ENCODE results near the gene NFKBIB.
"Not testable (repeated sequence)": the region's sequence is repeated elsewhere in the genome, so short reads cannot be mapped to it uniquely, and the experiment has no call there.

The NFKBIB gene, protein sequence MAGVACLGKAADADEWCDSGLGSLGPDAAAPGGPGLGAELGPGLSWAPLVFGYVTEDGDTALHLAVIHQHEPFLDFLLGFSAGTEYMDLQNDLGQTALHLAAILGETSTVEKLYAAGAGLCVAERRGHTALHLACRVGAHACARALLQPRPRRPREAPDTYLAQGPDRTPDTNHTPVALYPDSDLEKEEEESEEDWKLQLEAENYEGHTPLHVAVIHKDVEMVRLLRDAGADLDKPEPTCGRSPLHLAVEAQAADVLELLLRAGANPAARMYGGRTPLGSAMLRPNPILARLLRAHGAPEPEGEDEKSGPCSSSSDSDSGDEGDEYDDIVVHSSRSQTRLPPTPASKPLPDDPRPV

DNA sequence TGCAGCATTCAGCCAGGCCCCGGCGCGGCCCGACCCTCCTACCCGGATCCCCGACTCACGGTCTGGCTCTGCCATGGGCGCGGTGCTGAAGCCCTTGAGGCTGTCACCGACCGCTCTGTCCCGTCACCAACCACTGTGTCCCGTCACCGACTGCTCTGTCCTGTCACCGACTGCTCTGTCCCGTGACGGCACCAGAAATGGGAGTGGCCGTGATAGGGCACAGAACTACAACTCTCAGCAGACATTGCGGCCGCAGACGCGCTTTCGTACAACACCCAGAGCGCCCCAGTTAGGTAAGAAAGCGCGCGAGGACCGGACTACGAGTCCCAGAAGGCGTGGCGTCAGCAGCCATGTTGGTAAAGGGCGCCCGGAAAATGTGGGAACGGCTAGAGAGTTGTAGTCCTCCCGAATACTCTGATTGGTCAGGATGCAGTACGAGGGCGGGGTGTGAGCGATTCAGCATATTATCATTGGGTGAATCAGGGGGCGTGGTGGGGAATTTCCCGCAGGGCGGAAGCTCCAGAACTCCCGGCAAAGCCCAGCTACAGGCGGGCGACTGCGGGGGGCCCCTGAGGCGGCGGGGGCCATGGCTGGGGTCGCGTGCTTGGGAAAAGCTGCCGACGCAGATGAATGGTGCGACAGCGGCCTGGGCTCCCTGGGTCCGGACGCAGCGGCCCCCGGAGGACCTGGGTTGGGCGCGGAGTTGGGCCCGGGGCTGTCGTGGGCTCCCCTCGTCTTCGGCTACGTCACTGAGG is at the start of gene NFKBIB, which contains the start of gene SIRT2:
NFKBIB (plus strand) TSS at position 523 of the 755 bp plus-strand sequence; CDS start at position 587, 64 bp downstream.
SIRT2 (minus strand) TSS at position 172 of the 755 bp plus-strand sequence; CDS start at position 75, 97 bp downstream.
- peak; percentile 99 for DNase-seq (ENCODE audit: low read depth)
- H3K4me3 ChIP-seq (ENCODE audit: low read length) = peak within 1 kb of the TSS; percentile 89
- TF ChIP-seq, protein P1, sequence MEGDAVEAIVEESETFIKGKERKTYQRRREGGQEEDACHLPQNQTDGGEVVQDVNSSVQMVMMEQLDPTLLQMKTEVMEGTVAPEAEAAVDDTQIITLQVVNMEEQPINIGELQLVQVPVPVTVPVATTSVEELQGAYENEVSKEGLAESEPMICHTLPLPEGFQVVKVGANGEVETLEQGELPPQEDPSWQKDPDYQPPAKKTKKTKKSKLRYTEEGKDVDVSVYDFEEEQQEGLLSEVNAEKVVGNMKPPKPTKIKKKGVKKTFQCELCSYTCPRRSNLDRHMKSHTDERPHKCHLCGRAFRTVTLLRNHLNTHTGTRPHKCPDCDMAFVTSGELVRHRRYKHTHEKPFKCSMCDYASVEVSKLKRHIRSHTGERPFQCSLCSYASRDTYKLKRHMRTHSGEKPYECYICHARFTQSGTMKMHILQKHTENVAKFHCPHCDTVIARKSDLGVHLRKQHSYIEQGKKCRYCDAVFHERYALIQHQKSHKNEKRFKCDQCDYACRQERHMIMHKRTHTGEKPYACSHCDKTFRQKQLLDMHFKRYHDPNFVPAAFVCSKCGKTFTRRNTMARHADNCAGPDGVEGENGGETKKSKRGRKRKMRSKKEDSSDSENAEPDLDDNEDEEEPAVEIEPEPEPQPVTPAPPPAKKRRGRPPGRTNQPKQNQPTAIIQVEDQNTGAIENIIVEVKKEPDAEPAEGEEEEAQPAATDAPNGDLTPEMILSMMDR (conservative IDR thresholded peaks at IDR 0.05; ENCODE audit: low read depth, low read length) = no peak

DNA sequence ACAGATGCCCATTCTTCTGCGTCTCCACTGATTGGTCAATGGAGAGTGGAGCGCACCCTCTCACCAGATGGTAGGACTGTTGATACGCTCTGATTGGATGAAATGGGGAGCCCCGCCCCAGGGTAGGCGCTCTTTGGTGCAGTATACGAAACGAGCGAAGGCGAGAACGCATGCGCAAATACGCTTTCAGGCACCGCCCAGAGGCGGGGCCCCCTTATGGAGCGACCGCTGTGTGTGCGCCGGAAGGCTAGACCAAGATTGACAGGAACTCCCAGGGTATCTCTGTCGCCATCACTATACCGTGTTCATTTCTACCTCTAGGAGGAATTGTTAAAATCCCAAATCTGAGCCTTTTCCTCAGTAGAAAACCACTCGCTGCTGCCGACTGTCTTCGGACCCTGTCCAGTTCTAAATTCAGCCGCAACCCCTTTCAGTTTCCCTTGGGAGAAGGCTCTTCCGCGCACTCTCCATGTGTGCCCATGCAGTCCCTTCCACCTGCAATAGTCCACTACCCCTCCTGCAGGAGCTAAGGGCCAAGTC is 49.3 kb upstream of the NFKBIB start:
- DNase-seq (ENCODE audit: low read depth) = no peak
- TF ChIP-seq, protein P1 (conservative IDR thresholded peaks at IDR 0.05; ENCODE audit: low read depth, low read length) = no peak
- H3K4me3 ChIP-seq (ENCODE audit: low read length) = peak overlapping the region; percentile 65

DNA sequence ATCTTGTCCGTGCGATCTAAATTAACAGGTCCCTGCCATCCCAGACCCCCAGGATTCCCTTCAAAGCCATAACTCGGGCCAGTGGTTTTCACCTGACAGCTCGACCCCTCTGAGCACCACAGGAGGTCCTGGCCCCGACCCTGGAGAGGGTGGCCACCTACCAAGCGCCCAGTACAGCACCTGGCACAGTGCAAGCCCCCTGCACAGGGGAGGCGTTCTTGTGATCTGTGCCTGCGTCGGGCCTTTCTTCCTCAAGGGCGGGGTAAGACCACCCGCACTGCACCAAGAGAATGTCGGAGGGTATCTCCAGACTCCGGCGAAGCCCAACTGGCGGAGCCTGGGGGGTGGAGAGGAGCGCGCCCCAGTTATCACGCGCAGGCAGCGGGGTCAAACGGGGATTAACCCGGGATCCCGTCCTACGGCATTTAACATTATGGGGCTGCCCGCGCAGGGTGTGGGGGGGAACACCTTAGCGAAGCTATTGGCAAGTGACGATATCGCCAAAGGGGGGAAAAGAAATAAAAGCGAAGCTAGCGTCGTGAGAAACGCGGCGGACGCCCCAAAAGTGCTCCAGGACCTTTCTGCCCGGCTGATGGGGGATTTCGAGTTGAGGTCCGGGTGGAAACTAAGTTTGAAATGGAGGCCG is 48.7 kb upstream of the NFKBIB start:
- H3K4me3 ChIP-seq (ENCODE audit: low read length) = peak overlapping the region; percentile 65
- DNase-seq (ENCODE audit: low read depth) = no peak
- TF ChIP-seq, protein P1 (conservative IDR thresholded peaks at IDR 0.05; ENCODE audit: low read depth, low read length) = no peak

DNA sequence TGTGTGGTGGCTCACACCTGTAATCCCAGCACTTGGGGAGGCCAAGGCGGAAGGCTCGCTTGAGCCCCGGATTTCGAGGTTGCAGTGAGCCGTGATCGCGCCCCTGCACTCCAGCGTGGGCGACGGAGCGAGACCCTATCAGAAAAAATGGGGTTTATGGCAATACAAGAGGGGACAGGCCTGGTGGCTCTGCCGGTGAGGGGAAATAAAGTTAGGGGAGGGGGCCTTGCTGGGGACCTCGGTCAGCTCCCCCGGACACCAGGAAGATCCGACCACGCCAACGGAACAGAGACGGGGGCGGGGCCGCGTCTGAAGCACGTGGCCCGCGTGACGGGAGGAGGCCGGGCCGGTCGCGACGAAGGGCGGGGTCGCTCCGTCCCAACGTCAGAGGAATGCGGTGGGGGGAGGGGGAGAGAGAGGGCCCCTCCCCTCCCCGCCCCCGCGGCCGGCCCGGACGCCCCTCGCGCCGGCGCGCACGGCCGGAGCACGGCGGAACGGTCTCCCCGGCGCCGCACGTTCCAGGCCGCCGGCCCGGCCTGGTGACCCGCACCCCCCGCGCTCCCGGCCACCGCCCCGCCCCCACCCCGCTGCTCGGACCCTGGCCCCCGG is 48.0 kb upstream of the NFKBIB start:
- peak overlapping the region; percentile 73 for H3K4me3 ChIP-seq (ENCODE audit: low read length)
- TF ChIP-seq, protein P1 (conservative IDR thresholded peaks at IDR 0.05; ENCODE audit: low read depth, low read length) = no peak
- no peak for DNase-seq (ENCODE audit: low read depth)

DNA sequence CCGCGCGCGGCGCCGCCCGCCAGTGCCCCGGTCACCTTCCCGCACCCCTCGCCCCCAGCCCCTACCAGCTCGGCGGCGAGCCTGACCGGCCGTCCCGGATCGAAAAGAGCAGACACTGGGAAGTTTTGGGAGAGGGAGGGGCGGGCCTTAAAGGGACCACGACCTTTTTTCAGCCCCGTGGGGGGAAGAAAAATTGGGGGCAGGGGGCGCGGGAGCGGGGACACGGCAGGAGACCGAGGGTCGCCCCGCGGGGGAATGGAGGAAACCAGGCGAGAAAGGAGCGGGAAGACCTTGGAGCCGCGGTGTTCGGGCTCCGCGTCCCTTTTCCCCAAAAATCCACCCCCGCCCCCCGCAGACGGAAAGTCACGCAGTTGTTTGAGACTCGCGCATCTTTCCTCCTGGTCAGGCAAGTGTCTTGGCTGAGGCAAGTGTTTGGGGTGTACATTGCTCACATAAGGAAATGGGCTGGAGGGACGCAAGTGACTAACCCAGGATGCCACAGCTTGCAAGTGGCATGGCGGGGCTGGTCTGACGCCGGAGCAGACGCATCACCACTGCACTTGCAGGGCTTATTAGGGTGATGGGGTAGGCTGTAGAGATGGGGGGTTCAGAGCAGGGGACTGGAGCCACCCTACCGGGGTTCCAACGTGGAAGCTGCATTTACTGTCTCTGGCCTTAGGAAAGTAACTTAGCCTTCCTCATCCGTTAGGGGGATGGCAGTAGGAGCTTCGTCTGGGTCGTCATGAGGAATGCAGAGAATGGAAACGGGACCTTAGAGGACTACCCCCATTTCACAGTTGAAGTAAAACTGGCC is 47.3 kb upstream of the NFKBIB start:
- no peak for DNase-seq (ENCODE audit: low read depth)
- H3K4me3 ChIP-seq (ENCODE audit: low read length) = peak overlapping the region; percentile 73
- TF ChIP-seq, protein P1 (conservative IDR thresholded peaks at IDR 0.05; ENCODE audit: low read depth, low read length) = no peak

DNA sequence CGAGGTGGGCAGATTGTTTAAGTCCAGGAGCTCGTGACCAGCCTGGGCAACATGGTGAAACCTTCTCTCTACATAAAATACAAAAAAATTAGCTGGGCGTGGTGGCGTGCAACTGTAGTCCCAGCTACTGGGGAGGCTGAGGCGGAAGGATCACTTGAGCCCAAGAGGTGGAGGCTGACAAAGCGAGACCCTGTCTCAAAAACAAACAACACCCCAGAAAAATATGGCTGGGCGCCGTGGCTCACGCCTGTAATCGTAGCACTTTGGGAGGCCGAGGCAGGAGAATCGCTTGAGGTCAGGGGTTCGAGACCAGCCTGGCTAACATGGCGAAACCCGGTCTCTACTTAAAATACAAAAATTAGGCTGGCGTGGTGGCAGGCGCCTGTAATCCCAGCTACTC is 46.6 kb upstream of the NFKBIB start:
- peak overlapping the region; percentile 73 for H3K4me3 ChIP-seq (ENCODE audit: low read length)
- TF ChIP-seq, protein P1 (conservative IDR thresholded peaks at IDR 0.05; ENCODE audit: low read depth, low read length) = no peak
- DNase-seq (ENCODE audit: low read depth) = no peak

DNA sequence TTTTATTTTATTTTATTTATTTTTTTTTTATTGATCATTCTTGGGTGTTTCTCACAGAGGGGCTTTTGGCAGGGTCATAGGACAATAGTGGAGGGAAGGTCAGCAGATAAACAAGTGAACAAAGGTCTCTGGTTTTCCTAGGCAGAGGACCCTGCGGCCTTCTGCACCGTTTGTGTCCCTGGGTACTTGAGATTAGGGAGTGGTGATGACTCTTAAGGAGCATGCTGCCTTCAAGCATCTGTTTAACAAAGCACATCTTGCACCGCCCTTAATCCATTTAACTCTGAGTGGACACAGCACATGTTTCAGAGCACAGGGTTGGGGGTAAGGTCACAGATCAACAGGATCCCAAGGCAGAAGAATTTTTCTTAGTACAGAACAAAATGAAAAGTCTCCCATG is 44.8 kb upstream of the NFKBIB start:
- not testable (repeated sequence) for H3K4me3 ChIP-seq (ENCODE audit: low read length); DNase-seq (ENCODE audit: low read depth)

DNA sequence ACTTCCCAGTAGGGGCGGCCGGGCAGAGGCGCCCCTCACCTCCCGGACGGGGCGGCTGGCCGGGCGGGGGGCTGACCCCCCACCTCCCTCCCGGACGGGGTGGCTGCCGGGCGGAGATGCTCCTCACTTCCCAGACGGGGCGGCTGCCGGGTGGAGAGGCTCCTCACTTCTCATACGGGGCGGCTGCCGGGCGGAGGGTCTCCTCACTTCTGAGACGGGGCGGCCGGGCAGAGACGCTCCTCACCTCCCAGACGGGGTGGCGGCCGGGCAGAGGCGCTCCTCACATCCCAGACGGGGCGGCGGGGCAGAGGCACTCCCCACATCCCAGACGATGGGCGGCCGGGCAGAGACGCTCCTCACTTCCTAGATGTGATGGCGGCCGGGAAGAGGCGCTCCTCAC is 44.0 kb upstream of the NFKBIB start:
- not testable (repeated sequence) for H3K4me3 ChIP-seq (ENCODE audit: low read length); DNase-seq (ENCODE audit: low read depth)
